ENCODE results near the gene RAB40A. TPM values are rescaled to one million over a fixed set of nuclear protein-coding genes. Genes with fewer than 3 reads are reported as not detected.
"Not testable (repeated sequence)": the region's sequence is repeated elsewhere in the genome, so short reads cannot be mapped to it uniquely, and the experiment has no call there.

Gene RAB40A
- total RNA-seq, 2 experiments from 2014 or later: 0.18 to 0.58 TPM

DNA sequence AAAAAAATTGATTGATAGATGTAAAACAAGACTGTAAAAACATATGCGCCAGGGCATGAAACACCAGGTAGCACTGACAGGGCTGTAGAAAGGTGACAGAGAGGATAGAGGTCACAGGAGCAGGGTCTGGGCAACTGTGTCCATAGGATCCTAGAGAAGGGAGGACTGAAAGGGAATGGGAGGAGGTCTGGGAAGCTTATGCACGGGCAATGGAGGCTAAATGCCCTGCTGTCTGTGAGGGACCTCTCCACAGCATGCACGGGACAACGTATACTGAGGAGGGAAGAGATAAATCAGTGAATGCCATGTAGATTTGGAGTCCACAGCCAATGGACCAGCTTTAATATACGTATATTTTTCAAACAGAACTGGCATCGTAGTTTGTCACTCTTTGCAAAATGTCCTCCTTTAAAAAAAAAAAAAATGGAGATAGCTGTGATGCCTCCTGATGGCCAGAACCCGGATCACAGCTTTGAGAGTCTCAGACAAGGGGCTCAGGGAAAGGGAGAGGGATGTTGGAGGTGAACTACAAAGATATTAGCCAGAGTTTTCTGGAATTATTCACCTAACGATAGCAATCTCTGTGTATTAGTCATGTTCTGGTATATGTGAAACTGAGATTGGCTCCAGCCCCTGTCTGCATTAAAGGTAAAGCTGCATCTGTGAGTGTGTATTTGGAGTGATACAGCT is 16.0 kb downstream of the RAB40A start:
- Mint-ChIP-seq H3K36me3 (ENCODE audit: low read depth) (no peaks in the 10 kb centered on the region), H3K9me3 (no peaks in the 10 kb centered on the region), H3K4me3 (no peak overlapping the region), H3K4me1 (ENCODE audit: low read depth) (no peaks in the 10 kb centered on the region), H3K27me3 (no peaks in the 10 kb centered on the region), H3K27ac (no peak overlapping the region)
- ChIA-PET POLR2A (interaction anchor here (0.6 kb wide), 1 partner anchor 83 kb away, joined by 3 read pairs; no protein-coding TSS in a partner anchor), CTCF (interaction anchor here (1.4 kb wide), 1 partner anchor 13 kb away, joined by 3 read pairs; no protein-coding TSS in a partner anchor)
- intact Hi-C loops (cut with micrococcal nuclease): no loop called here
- no peak for DNase-seq
- ATAC-seq: no peak
- TF ChIP-seq, protein P1, sequence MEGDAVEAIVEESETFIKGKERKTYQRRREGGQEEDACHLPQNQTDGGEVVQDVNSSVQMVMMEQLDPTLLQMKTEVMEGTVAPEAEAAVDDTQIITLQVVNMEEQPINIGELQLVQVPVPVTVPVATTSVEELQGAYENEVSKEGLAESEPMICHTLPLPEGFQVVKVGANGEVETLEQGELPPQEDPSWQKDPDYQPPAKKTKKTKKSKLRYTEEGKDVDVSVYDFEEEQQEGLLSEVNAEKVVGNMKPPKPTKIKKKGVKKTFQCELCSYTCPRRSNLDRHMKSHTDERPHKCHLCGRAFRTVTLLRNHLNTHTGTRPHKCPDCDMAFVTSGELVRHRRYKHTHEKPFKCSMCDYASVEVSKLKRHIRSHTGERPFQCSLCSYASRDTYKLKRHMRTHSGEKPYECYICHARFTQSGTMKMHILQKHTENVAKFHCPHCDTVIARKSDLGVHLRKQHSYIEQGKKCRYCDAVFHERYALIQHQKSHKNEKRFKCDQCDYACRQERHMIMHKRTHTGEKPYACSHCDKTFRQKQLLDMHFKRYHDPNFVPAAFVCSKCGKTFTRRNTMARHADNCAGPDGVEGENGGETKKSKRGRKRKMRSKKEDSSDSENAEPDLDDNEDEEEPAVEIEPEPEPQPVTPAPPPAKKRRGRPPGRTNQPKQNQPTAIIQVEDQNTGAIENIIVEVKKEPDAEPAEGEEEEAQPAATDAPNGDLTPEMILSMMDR (IDR thresholded peaks at IDR 0.05): no peak

DNA sequence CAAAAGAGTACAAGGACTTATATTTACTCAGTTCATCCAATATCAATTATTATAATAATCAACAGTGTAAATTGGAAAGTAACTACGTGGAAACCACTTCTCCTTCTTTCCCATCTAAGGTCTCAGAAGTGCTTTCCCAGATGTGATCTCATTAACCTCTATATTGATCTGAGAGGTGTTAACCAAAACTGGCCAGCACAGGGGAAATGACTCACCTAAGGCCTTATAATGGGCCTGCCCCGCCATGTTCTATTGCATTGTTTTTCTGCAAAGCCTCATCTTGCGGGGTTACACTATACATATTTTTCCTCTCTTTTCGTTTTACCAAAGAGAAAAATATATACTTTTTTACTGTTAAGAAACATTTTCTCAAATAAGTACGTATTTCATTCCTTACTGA is 20.5 kb downstream of the RAB40A start:
- ATAC-seq (peak; percentile 53), DNase-seq (peak; percentile 11)
- intact Hi-C loops (cut with micrococcal nuclease): no loop called here
- Mint-ChIP-seq H3K4me1 (ENCODE audit: low read depth) (no peaks in the 10 kb centered on the region), H3K27me3 (no peaks in the 10 kb centered on the region), H3K4me3 (no peak overlapping the region), H3K36me3 (ENCODE audit: low read depth) (no peaks in the 10 kb centered on the region), H3K27ac (no peak overlapping the region), H3K9me3 (no peaks in the 10 kb centered on the region)
- ChIA-PET POLR2A (no interaction called here), CTCF (interaction anchor here (0.9 kb wide), 1 partner anchor 9 kb away, joined by 3 read pairs; no protein-coding TSS in a partner anchor)
- TF ChIP-seq, protein P1 (IDR thresholded peaks at IDR 0.05): no peak

DNA sequence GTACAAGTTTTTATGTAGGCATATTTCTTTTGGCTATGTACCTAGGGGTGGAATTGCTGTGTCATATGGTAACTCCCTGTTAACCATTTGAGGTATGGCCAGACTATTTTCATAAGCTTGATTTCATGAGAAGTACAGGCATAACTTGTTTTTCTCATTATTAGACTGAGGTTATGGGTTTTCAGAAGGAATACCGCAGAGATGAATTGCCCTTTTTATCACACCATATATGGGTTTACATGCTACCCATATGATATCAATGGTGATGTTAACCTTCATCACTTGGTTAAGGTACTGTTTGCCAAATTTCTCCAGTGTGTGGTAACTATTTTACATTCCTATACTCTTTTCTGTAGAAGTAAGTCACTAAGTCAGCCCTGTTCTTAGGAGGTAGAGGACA is 23.5 kb downstream of the RAB40A start:
- H3K9me3 Mint-ChIP-seq: no peaks in the 10 kb centered on the region
- DNase-seq: no peak
- no peaks in the 10 kb centered on the region for H3K4me1 Mint-ChIP-seq (ENCODE audit: low read depth)
- POLR2A ChIA-PET: no interaction called here
- no peaks in the 10 kb centered on the region for H3K36me3 Mint-ChIP-seq (ENCODE audit: low read depth)
- no peak overlapping the region for H3K4me3 Mint-ChIP-seq
- TF ChIP-seq, protein P1 (IDR thresholded peaks at IDR 0.05): no peak
- no peaks in the 10 kb centered on the region for H3K27me3 Mint-ChIP-seq
- no peak overlapping the region for H3K27ac Mint-ChIP-seq
- CTCF ChIA-PET: interaction anchor here (1.0 kb wide), 1 partner anchor 65 kb away, joined by 3 read pairs; no protein-coding TSS in a partner anchor
- ATAC-seq: no peak
- intact Hi-C loops (cut with micrococcal nuclease): no loop called here

DNA sequence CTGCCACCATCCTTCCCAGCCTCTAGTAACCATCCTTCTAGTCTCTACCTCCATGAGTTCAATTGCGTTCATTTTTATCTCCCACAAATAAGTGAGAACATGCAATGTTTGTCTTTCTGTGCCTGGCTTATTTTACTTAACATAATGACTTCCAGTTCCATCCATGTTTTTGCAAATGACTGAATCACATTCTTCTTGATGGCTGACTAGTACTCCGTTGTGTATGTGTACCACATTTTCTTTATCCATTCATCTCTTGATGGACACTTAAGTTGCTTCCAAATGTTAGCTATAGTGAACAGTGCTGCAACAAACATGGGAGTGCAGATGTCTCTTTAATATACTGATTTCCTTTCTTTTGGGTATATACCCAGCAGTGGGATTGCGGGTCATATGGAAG is 25.7 kb downstream of the RAB40A start:
- H3K4me1 Mint-ChIP-seq (ENCODE audit: low read depth); ATAC-seq; H3K27ac Mint-ChIP-seq; H3K27me3 Mint-ChIP-seq; H3K36me3 Mint-ChIP-seq (ENCODE audit: low read depth); H3K4me3 Mint-ChIP-seq; POLR2A ChIA-PET; H3K9me3 Mint-ChIP-seq; DNase-seq; intact Hi-C loops (cut with micrococcal nuclease); CTCF ChIA-PET: not testable (repeated sequence)

DNA sequence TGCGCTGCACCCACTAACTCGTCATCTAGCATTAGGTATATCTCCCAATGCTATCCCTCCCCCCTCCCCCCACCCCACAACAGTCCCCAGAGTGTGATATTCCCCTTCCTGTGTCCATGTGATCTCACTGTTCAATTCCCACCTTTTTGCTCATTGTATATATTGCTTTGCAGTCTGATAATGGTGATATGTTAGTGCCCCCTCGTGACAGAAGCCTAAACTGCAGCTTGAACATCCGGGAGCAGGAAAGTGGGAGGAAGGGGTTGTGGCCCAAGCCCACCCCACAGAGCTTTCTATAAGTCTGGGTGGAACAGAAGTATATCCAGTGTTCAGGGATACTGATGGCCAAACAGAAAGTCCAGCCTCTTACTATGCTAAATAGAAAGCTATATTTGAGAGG is 29.6 kb downstream of the RAB40A start:
- CTCF ChIA-PET: interaction anchor here (0.7 to 2.1 kb wide), 14 partner anchors 9 to 330 kb away, joined by 3 to 11 read pairs (median 4); no protein-coding TSS in a partner anchor
- intact Hi-C loops (cut with micrococcal nuclease); H3K4me3 Mint-ChIP-seq; H3K27me3 Mint-ChIP-seq; ATAC-seq; H3K4me1 Mint-ChIP-seq (ENCODE audit: low read depth); H3K36me3 Mint-ChIP-seq (ENCODE audit: low read depth); H3K9me3 Mint-ChIP-seq; POLR2A ChIA-PET; H3K27ac Mint-ChIP-seq: not testable (repeated sequence)
- DNase-seq: peak; percentile 56
- TF ChIP-seq, protein P1 (IDR thresholded peaks at IDR 0.05): peak; percentile 37
